Esophagus squamous epithelium (tissue), 4 donors: ENCODE data around the gene ARID5B.

Experiments
- CTCF ChIP-seq, 6 experiments: fragments of 450-650 bp in 4 of 6; fragments of 200-600 bp in 2 of 6; sonication (generic) in 2 of 6; IDR thresholded peaks; one replicate each; pipeline ENCODE4 v1.5.1; 2016 to 2019; ENCODE audit warnings: antibody characterized with exemption in 6 of 6, mild to moderate bottlenecking in 4 of 6, moderate library complexity in 4 of 6
- POLR2A ChIP-seq, 4 donors: fragments of 450-650 bp; IDR thresholded peaks; one replicate each; pipeline ENCODE4 v1.6.1; 2017; ENCODE audit warnings: antibody characterized with exemption in 4 of 4, mild to moderate bottlenecking in 4 of 4, moderate library complexity in 3 of 4

GRCh38 chr10:62039954-62040353 lies 138.5 kb downstream of the ARID5B start:
- TF ChIP-seq CTCF (IDR thresholded peaks at IDR 0.05) (no peak), POLR2A (IDR thresholded peaks at IDR 0.05) (no peak)
